Measurements from ENCODE around the gene FGD4.
"Not testable (repeated sequence)": the region's sequence is repeated elsewhere in the genome, so short reads cannot be mapped to it uniquely, and the experiment has no call there.

Gene FGD4

GRCh38 chr12:32525802-32526201 is 126.4 kb downstream of the FGD4 start:
- DNase-seq, result not testable (repeated sequence)

GRCh38 chr12:32526343-32526742 is 127.0 kb downstream of the FGD4 start:
- not testable (repeated sequence) for DNase-seq

GRCh38 chr12:32532422-32532821 is 133.1 kb downstream of the FGD4 start:
- DNase-seq, result no peak

- DNase-seq, result no peak
These were observed 133.6 kb downstream of the FGD4 start for GRCh38 chr12:32532951-32533350.

GRCh38 chr12:32533506-32533905 is 134.1 kb downstream of the FGD4 start:
- not testable (repeated sequence) for DNase-seq

- peak; percentile 54 to 66 (median 62) for DNase-seq
These were observed 134.7 kb downstream of the FGD4 start for GRCh38 chr12:32533971-32534590.

GRCh38 chr12:32534698-32535097 is 135.3 kb downstream of the FGD4 start:
- no peak for DNase-seq

GRCh38 chr12:32535288-32535999 is 136.1 kb downstream of the FGD4 start:
- DNase-seq, result peak; percentile 61 to 80 (median 76)

GRCh38 chr12:32536000-32536345 is 136.6 kb downstream of the FGD4 start:
- DNase-seq, result no peak

- peak in 1 of 4 experiments; percentile 36 for DNase-seq
These were observed 142.5 kb downstream of the FGD4 start for GRCh38 chr12:32541754-32542374.

- no peak for DNase-seq
These were observed 143.3 kb downstream of the FGD4 start for GRCh38 chr12:32542428-32543229.

- no peak for DNase-seq
These were observed 145.5 kb downstream of the FGD4 start for GRCh38 chr12:32544893-32545292.

- DNase-seq, result peak in 1 of 4 experiments; percentile 17
These were observed 146.1 kb downstream of the FGD4 start for GRCh38 chr12:32545413-32545980.

- no peak for DNase-seq
These were observed 146.9 kb downstream of the FGD4 start for GRCh38 chr12:32546272-32546671.

- DNase-seq, result no peak
These were observed 149.4 kb downstream of the FGD4 start for GRCh38 chr12:32548691-32549281.

- DNase-seq, result no peak
These were observed 150.3 kb downstream of the FGD4 start for GRCh38 chr12:32549675-32550079.

GRCh38 chr12:32551058-32551457 is 151.7 kb downstream of the FGD4 start:
- DNase-seq, result no peak

GRCh38 chr12:32558903-32559302 is 159.5 kb downstream of the FGD4 start:
- DNase-seq, result peak in 2 of 4 experiments; percentile 56 to 57

GRCh38 chr12:32559434-32559833 is 160.1 kb downstream of the FGD4 start:
- no peak for DNase-seq

GRCh38 chr12:32560520-32560919 is 161.2 kb downstream of the FGD4 start:
- no peak for DNase-seq

GRCh38 chr12:32561931-32562341 is 162.6 kb downstream of the FGD4 start:
- no peak for DNase-seq

GRCh38 chr12:32562413-32562812 is 163.1 kb downstream of the FGD4 start:
- DNase-seq, result not testable (repeated sequence)
